ENCODE measurements around the gene DROSHA. TPM values are rescaled to one million over a fixed set of nuclear protein-coding genes. Genes with fewer than 3 reads are reported as not detected.

DROSHA gene
- total and polyA plus RNA-seq, 2 of the 8 experiments (the other 6 are each of a cell fraction or from before 2014, with no cell fraction given), result 65.9 to 122 TPM

DNA sequence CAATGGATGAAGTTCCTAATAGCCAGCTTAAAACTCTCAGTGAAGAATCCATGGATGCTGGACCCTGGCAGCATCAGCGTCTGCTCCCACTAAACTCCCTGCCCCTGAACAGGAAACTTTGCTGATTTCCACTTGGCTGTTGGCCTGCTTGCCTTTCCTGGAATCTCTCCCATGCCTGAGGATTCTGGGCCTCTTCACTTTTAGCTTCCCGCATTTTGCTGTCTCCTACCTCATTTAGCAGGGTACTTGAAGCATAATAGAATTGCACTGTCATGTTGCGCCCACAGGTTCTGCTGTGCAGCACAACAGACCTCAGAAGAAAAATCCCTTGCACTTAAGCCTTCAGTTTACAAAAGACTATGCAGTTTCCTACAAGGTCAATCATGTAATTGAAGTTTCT lies 127.6 kb downstream of the DROSHA start (continued):
- TF ChIP-seq SAP30 (IDR thresholded peaks at IDR 0.05; ENCODE audit: insufficient read depth, insufficient replicate concordance, low read length) (no peak), SRF (IDR thresholded peaks at IDR 0.05; ENCODE audit: low read depth, low read length) (no peak), JUND (IDR thresholded peaks at IDR 0.05; ENCODE audit: low read length) (no peak), ASH2L (IDR thresholded peaks at IDR 0.05; ENCODE audit: low read length) (no peak), BRCA1 (IDR thresholded peaks at IDR 0.05; ENCODE audit: low read depth, low read length) (no peak), KDM1A (IDR thresholded peaks at IDR 0.05; ENCODE audit: borderline replicate concordance, low read length) (no peak), EZH2 (IDR thresholded peaks at IDR 0.05; ENCODE audit: low read depth, low read length, severe bottlenecking) (no peak), FOSL1 (IDR thresholded peaks at IDR 0.05; ENCODE audit: insufficient read depth, low read depth, low read length) (no peak)

All from H1 (cell line).